Neural progenitor cell (in vitro differentiated cells): ENCODE results near the gene SMURF1. TPM values are rescaled to one million over a fixed set of nuclear protein-coding genes. Genes with fewer than 3 reads are reported as not detected.
A peak's percentile ranks its signal among the peaks of the same experiment; 100 is the strongest.

Experiments used
- DNase-seq: peaks from one replicate; pipeline ENCODE4 v3.0.0-alpha.2; 2016; ENCODE audit warnings: low spot score
- H2AFZ ChIP-seq: fragments of 200-600 bp; sonication (generic); replicated peaks from 2 replicates; pipeline ENCODE4 v1.6.1; 2016; ENCODE audit warnings: antibody characterized with exemption
- H3F3A ChIP-seq: fragments of 200-600 bp; sonication (generic); 2 replicates; pipeline ENCODE4 v1.6.1; 2016; ENCODE audit warnings: antibody characterized with exemption, low read depth
- H3K27ac ChIP-seq: fragments of 200-600 bp; sonication (generic); 2 replicates; pipeline ENCODE4 v1.5.1; 2016; ENCODE audit warnings: mild to moderate bottlenecking
- H3K27me3 ChIP-seq: fragments of 200-600 bp; sonication (generic); 2 replicates; pipeline ENCODE4 v1.6.1; 2016; ENCODE audit warnings: mild to moderate bottlenecking, moderate library complexity
- H3K36me3 ChIP-seq: fragments of 200-600 bp; sonication (generic); 2 replicates; pipeline ENCODE4 v1.5.1; 2016
- H3K4me1 ChIP-seq: fragments of 200-600 bp; sonication (generic); 2 replicates; pipeline ENCODE4 v1.6.1; 2016; ENCODE audit warnings: mixed run types
- H3K4me2 ChIP-seq: fragments of 200-600 bp; sonication (generic); 2 replicates; pipeline ENCODE4 v1.6.1; 2016
- H3K4me3 ChIP-seq: fragments of 200-600 bp; sonication (generic); 2 replicates; pipeline ENCODE4 v1.5.1; 2016
- H3K79me2 ChIP-seq: fragments of 200-600 bp; sonication (generic); 2 replicates; pipeline ENCODE4 v1.6.1; 2016; ENCODE audit warnings: low read depth
- H3K9ac ChIP-seq: fragments of 200-600 bp; sonication (generic); 2 replicates; pipeline ENCODE4 v1.6.1; 2016
- H3K9me3 ChIP-seq: fragments of 200-600 bp; sonication (generic); 2 replicates; pipeline ENCODE4 v1.5.1; 2016; ENCODE audit warnings: low read depth
- H4K20me1 ChIP-seq: fragments of 200-600 bp; sonication (generic); 2 replicates; pipeline ENCODE4 v1.6.1; 2016; ENCODE audit warnings: low read depth
- H3K27ac Mint-ChIP-seq: 3 replicates; pipeline ENCODE4 v1.8.0; 2021; ENCODE audit warnings: mixed read lengths
- H3K27me3 Mint-ChIP-seq: 2 replicates; pipeline ENCODE4 v1.8.0; 2022; ENCODE audit warnings: low read depth, mild to moderate bottlenecking, inconsistent platforms, moderate library complexity, mixed read lengths; ENCODE audit not compliant: insufficient read depth
- H3K36me3 Mint-ChIP-seq: 3 replicates; pipeline ENCODE4 v1.8.0; 2021; ENCODE audit warnings: mixed read lengths
- H3K4me1 Mint-ChIP-seq: 3 replicates; pipeline ENCODE4 v1.8.0; 2021; ENCODE audit warnings: mixed read lengths
- H3K4me3 Mint-ChIP-seq: 3 replicates; pipeline ENCODE4 v1.8.0; 2021; ENCODE audit warnings: mild to moderate bottlenecking, moderate library complexity, mixed read lengths
- H3K9me3 Mint-ChIP-seq: 3 replicates; pipeline ENCODE4 v1.8.0; 2020; ENCODE audit warnings: mixed read lengths
- CTCF ChIP-seq: fragments of 200-600 bp; sonication (generic); IDR thresholded peaks from 2 replicates; pipeline ENCODE4 v1.5.1; 2017; ENCODE audit warnings: antibody characterized with exemption, mild to moderate bottlenecking
- EZH2 ChIP-seq: fragments of 200-600 bp; sonication (generic); IDR thresholded peaks from 2 replicates; pipeline ENCODE4 v1.6.1; 2017; ENCODE audit warnings: antibody characterized with exemption, mild to moderate bottlenecking, moderate library complexity
- EZH2phosphoT487 ChIP-seq: fragments of 200-600 bp; sonication (generic); IDR thresholded peaks from 2 replicates; pipeline ENCODE4 v1.6.1; 2017; ENCODE audit warnings: antibody characterized with exemption
- total RNA-seq: library from RNA; depleted of rRNA; stranded (reverse); fragments of >200 nt; gene quantifications from 2 replicates; pipeline ENCODE4 v1.2.3, GENCODE V29; 2015; ENCODE audit warnings: low replicate concordance

SMURF1 gene
- total RNA-seq, 1 donor from 2014 or later = 31.0 TPM

- Histone ChIP-seq H3K27me3 (no peaks in the 10 kb centered on the region), H2AFZ (no peak overlapping the region), H3K9ac (no peak overlapping the region), H3K4me3 (no peak overlapping the region), H3K79me2 (no peaks in the 10 kb centered on the region), H3K9me3 (no peaks in the 10 kb centered on the region), H3K4me1 (no peaks in the 10 kb centered on the region), H3F3A (no peaks in the 10 kb centered on the region), H4K20me1 (no peaks in the 10 kb centered on the region), H3K4me2 (no peak overlapping the region), H3K36me3 (no peaks in the 10 kb centered on the region), H3K27ac (no peak overlapping the region)
- Mint-ChIP-seq H3K27me3 (no peaks in the 10 kb centered on the region), H3K27ac (no peak overlapping the region), H3K36me3 (peaks cover 46% of the 10 kb centered on the region), H3K4me1 (no peaks in the 10 kb centered on the region), H3K4me3 (no peak overlapping the region), H3K9me3 (no peaks in the 10 kb centered on the region)
- TF ChIP-seq EZH2phosphoT487 (no peak), EZH2 (no peak), CTCF (peak; percentile 41)
- no peak for DNase-seq
Measured at GRCh38 chr7:98993024-98993897, 150.6 kb downstream of the SMURF1 start.

- Mint-ChIP-seq H3K4me1 (no peaks in the 10 kb centered on the region), H3K27ac (no peak overlapping the region), H3K4me3 (no peak overlapping the region), H3K27me3 (no peaks in the 10 kb centered on the region), H3K9me3 (no peaks in the 10 kb centered on the region), H3K36me3 (peaks cover 54% of the 10 kb centered on the region)
- no peaks in the 10 kb centered on the region for H3K4me1 ChIP-seq
- H4K20me1 ChIP-seq = no peaks in the 10 kb centered on the region
- no peaks in the 10 kb centered on the region for H3K79me2 ChIP-seq
- H3K4me2 ChIP-seq = no peak overlapping the region
- no peak overlapping the region for H2AFZ ChIP-seq
- no peaks in the 10 kb centered on the region for H3F3A ChIP-seq
- H3K27ac ChIP-seq = no peak overlapping the region
- H3K9me3 ChIP-seq = no peaks in the 10 kb centered on the region
- no peak overlapping the region for H3K4me3 ChIP-seq
- H3K36me3 ChIP-seq = no peaks in the 10 kb centered on the region
- no peak overlapping the region for H3K9ac ChIP-seq
- H3K27me3 ChIP-seq = no peaks in the 10 kb centered on the region
- no peak for TF ChIP-seq EZH2phosphoT487
- no peak for TF ChIP-seq CTCF
- no peak for TF ChIP-seq EZH2
- no peak for DNase-seq
Measured at GRCh38 chr7:98992076-98992475, 151.8 kb downstream of the SMURF1 start.

GRCh38 chr7:98991141-98991540 lies 152.8 kb downstream of the SMURF1 start:
- no peak overlapping the region for H3K27ac ChIP-seq
- no peaks in the 10 kb centered on the region for H3F3A ChIP-seq
- H3K79me2 ChIP-seq = no peaks in the 10 kb centered on the region
- H3K4me3 ChIP-seq = no peak overlapping the region
- no peak overlapping the region for H3K9ac ChIP-seq
- no peaks in the 10 kb centered on the region for H3K27me3 ChIP-seq
- no peak overlapping the region for H3K4me3 Mint-ChIP-seq
- H2AFZ ChIP-seq = no peak overlapping the region
- H3K4me1 Mint-ChIP-seq = no peaks in the 10 kb centered on the region
- no peaks in the 10 kb centered on the region for H3K9me3 Mint-ChIP-seq
- no peak overlapping the region for H3K4me2 ChIP-seq
- DNase-seq = no peak
- peaks cover 60% of the 10 kb centered on the region for H3K36me3 Mint-ChIP-seq
- H3K9me3 ChIP-seq = peaks cover 5% of the 10 kb centered on the region
- H3K27me3 Mint-ChIP-seq = no peaks in the 10 kb centered on the region
- no peaks in the 10 kb centered on the region for H4K20me1 ChIP-seq
- H3K4me1 ChIP-seq = no peaks in the 10 kb centered on the region
- H3K27ac Mint-ChIP-seq = no peak overlapping the region
- TF ChIP-seq CTCF (no peak), EZH2 (no peak), EZH2phosphoT487 (no peak)
- peaks cover 5% of the 10 kb centered on the region for H3K36me3 ChIP-seq
